ENCODE results near the gene CEP350.
"Not testable (repeated sequence)": the region's sequence is repeated elsewhere in the genome, so short reads cannot be mapped to it uniquely, and the experiment has no call there.

Gene CEP350

DNA sequence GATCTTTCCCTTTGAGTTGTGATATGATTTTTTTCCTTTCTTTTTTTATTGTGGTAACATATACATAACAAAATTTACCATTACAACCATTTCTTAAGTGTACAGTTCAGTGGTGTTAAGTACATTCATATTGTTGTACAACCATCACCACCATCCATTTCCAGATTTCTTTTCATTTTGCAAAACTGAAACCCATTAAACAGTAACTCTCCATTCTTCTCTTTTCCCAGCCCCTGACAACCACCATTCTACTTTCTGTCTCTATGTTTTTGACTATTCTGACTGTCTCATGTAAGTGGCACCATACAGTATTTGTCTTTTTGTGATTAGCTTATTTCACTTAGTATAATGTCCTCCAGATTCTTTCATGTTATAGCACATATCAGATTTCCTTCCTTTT lies 30.3 kb downstream of the CEP350 start:
- peak in 1 of 2 donors; percentile 49 for ATAC-seq

DNA sequence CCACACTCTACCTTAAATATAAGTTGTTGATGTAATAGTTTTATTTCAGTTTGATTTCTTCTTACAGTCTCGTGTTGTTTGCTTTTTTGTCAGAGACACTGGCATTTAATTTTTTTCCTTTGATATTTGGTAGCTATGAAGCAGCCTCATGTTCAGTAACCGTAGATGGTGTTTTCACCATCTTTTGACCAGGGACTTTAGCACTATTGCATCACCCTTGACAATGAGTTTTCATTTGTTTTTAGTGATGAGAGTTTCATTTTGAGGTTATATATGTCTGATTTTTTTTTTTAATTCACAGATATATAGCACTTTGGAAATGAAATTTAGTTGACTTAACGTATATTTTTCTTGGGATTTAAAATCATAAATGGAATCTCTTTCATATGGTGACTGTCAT lies 36.2 kb downstream of the CEP350 start:
- no peak for ATAC-seq

DNA sequence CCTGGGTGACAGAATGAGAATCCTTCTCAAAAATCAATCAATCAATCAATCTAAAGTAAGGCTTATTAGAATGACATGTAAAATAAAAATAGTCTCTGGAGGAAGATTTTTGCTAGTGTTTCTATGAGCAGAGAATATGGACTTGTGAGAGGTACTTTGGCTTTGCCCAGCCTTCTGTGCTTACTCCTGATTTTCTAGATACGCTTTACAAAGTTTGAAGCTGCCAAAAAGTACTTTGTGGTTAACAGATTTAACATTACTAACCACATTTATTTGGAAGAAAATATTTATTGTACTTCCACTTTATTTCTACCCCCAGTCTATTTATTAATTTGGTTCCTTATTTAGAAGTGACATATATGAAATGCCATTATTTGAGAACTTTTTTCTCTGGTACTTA lies 41.0 kb downstream of the CEP350 start:
- no peak for ATAC-seq

DNA sequence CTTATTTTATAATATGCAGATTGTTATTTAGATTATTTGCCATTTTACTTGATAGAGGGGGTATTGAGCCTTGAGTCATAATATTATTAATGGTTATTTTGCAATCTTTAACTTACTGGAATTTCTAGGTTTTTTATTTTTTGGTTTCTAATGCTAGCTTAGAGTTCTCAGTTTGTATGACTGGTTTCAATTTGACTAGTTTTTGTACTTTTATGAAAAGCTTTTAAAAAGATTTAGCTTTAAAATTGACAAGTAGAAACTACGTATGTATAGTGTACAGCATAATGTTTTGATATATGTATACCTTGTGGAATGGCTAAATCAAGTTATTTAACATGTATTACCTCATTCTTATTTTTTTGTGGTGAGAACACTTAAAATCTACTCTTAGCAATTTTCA lies 41.5 kb downstream of the CEP350 start:
- peak; percentile 69 to 86 for ATAC-seq

DNA sequence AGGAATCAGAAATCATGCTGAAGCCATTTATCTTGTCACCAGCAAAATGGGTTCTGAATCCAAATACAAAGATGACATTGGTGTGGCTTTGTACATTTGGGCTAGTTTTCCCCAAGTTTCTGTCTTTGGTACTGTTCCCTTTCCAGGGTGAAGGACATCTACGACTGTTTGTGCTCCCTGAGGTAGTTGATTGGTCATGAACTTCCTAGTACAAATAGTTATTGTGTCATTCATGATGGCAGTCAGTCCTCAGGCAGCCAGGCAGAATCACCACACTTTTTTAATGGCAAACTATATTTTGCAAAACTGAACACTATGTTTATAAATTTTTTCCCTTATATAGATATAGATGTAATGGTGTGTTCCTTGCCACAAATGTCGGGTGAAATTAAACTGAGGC lies 46.0 kb downstream of the CEP350 start:
- no peak for ATAC-seq

- no peak for ATAC-seq
Measured at GRCh38 chr1:180002437-180002836, 47.8 kb downstream of the CEP350 start.

GRCh38 chr1:180003026-180003695 lies 48.6 kb downstream of the CEP350 start:
- no peak for ATAC-seq

DNA sequence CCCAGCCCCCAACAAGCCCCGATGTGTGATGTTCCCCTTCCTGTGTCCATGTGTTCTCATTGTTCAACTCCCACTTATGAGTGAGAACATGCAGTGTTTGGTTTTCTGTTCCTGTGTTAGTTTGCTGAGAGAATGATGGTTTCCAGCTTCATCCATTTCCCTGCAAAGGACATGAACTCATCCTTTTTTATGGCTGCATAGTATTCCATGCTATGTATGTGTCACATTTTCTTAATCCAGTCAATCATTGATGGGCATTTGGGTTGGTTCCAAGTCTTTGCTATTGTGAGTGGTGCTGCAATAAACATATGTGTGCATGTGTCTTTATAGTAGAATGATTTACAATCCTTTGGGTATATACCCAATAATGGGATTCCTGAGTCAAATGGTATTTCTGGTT lies 52.2 kb downstream of the CEP350 start:
- ATAC-seq: not testable (repeated sequence)

- ATAC-seq: no peak
Measured at GRCh38 chr1:180020017-180020416, 65.4 kb downstream of the CEP350 start.

- no peak for ATAC-seq
Measured at GRCh38 chr1:180026556-180026955, 71.9 kb downstream of the CEP350 start.

DNA sequence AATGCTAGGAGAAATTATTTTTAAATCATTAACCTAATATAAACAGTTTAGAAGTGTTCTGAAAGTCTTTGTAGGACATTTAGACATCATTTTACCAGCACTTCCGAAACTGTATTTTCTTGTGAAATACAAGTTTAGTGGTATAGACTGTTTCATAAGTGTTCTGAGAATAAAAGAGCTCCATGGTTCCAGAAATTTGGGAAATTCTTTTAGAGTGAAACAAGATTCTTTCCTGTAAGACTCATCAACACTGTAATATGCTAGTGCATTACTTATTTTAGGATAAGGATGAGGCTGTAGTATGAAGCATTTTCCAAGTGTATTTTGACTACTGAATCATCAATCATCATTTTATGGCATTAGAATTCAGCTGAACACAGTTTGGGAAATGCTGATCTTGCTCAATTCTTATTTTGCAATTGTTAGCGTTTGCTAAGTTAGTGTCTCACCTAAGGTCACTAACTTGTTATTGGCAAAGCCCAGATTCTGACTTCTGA lies 73.4 kb downstream of the CEP350 start:
- ATAC-seq: no peak

GRCh38 chr1:180028864-180029263 lies 74.3 kb downstream of the CEP350 start:
- no peak for ATAC-seq

GRCh38 chr1:180029524-180030135 lies 75.0 kb downstream of the CEP350 start:
- peak; percentile 38 to 56 for ATAC-seq

- no peak for ATAC-seq
Measured at GRCh38 chr1:180031664-180032063, 77.1 kb downstream of the CEP350 start.

- ATAC-seq: no peak
Measured at GRCh38 chr1:180033390-180033789, 78.8 kb downstream of the CEP350 start.

DNA sequence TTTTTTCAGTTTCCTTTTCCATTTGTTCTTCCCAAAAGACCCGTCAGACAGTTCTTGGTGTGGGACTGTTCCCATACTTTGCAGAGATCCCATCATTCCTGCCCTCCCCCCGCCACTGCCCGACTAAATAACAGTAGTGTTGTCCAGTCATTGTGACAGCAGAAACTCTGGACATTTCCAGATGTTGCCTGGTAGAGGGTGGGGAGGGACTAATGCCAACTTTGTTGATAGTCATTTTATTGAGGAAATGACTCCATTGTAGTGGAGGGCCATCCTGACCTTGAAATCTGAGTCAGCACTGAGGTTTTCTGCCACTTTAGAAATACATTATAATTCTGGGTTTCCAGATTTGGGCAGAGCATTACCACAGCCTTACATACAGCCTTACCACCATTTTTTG lies 85.4 kb downstream of the CEP350 start:
- no peak for ATAC-seq

DNA sequence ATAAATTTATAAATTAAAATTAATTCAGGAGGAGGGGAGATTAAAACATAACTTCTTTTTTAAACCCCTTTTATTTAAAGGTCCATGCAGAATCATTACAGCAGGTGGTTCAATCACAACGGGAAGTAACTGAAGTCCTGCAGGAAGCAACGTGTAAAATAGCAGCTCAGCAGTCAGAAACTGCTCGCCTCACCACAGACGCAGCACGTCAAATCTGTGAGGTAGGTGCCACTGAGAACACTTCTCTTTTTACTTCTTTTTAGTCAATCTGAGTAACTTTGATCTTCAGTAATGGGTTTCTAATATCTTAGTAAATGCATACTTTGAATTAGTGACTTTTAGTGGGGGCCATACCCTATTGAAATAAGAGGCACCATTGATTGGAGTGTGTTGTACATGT lies 87.0 kb downstream of the CEP350 start:
- ATAC-seq: no peak

DNA sequence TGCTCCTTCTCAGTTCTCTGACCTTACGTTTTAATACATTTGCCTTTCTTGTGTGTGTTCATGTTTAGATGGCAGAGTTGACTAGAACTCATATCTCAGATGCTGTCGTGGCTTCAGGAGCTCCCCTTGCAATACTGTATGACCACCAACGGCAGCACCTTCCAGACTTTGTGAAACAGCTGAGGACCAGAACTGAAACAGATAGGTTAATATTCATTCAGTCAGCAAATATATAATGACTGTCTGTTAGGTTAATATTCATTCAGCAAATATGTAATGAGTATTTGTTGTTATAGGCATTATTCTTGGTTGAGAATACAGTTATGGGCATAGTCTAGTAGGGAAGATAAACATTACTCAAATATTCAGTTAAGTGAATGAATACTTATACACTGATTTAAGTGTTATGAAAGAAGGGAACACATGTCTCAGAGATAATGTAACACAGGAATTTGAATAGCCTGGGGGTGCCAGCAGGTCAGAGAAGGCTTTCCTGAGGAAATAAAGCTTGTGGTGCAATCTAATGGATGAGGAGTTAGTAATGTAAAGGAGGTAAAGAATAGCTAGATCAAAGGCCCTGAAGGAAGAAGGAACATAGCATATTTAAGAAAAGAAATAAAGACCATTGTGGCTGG lies 88.5 kb downstream of the CEP350 start:
- ATAC-seq: no peak

DNA sequence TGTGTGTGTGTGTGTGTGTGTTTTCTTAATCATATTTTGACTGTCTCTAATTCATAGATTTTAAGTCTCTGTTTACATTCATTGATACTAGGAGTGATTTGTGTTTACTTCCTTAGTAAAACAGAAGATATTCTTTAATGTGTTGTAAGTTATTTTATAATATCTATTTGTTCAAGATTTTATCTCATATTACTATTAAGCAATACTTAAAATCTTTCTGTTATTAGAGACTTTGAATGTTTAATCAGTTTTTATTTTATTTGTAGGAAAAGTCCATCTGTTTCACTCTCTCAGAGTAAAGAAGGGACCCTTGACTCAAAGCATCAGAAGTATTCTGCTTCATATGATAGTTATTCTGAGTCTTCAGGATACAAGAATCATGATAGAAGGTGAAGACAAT lies 89.2 kb downstream of the CEP350 start:
- no peak for ATAC-seq

- no peak for ATAC-seq
Measured at GRCh38 chr1:180046674-180047073, 92.1 kb downstream of the CEP350 start.

DNA sequence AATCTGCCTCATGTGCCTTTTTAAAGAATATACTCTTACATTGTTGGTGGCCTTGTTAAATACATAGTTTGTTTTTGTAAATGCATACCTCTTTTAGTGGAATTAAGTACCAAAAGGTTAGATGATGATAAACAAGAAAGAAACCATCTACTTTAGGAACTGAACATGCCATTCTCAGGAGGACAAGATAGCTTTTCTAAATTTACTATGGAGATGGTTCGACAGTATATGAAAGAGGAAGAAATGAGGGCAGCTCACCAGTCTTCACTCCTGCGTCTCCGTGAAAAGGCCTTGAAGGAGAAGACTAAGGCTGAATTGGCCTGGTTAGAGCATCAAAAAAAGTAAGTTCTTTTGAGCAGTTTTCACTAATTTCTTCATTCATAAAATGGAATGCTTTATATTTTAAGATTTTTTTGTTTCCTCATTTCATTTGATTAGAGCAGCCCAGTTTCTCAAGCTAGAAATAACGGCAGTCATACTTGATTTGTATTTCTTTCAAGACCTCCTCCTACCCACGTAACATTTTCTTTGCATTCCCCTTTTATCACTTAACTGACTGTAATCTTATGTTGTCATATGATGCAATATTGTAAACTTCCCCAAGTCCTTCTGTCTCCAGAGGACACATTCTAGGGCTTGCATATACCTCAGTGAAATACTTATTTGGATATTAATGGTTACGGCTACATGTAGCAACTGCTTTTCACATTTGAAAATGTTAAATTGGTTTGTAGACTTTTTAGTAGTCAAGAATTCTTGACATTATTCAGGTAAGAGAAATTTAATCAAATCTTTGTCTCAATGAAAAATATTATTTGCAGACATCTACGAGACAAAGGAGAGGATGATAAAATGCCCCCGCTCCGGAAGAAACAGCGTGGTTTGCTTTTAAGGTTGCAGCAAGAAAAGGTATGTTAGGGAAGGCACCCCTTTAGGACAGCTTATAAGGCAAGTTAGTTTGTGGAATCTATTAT lies 99.3 kb downstream of the CEP350 start:
- ATAC-seq: no peak

- ATAC-seq: no peak
Measured at GRCh38 chr1:180057883-180058396, 103.3 kb downstream of the CEP350 start.

- ATAC-seq: no peak
Measured at GRCh38 chr1:180061019-180061418, 106.4 kb downstream of the CEP350 start.

All from activated CD4-positive, CD25-positive, alpha-beta regulatory T cell treated with anti-CD3 and anti-CD28 coated beads, Interleukin-2, amount 50 U/mL, for 24 hours (primary cell).